ENCODE results near the gene LRRC49.

The LRRC49 gene

GRCh38 chr15:71088155-71088554, 195.5 kb downstream of the LRRC49 start:
- Mint-ChIP-seq H3K27me3 (peaks cover 32% of the 10 kb centered on the region), H3K36me3 (ENCODE audit: low read depth) (no peaks in the 10 kb centered on the region), H3K4me3 (no peak overlapping the region), H3K27ac (no peak overlapping the region), H3K9me3 (no peaks in the 10 kb centered on the region), H3K4me1 (ENCODE audit: low read depth) (no peaks in the 10 kb centered on the region)

DNA sequence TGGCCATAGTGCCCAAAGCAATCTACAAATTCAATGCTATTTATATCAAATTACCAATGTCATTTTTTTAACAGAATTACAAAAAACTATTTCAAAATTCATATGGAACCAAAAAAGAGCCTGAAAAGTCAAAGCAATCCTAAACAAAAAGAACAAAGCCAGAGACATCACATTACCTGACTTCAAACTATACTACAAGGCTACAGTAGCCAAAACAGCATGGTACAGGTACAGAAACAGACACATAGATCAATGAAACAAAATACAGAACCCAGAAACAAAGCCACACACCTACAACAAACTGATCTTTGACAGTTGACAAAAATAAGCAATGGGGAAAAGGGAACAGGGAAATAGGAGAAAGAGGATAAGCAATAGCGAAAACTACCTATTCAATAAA, 196.1 kb downstream of the LRRC49 start:
- peaks cover 30% of the 10 kb centered on the region for H3K27me3 Mint-ChIP-seq
- no peaks in the 10 kb centered on the region for H3K4me1 Mint-ChIP-seq (ENCODE audit: low read depth)
- H3K4me3 Mint-ChIP-seq = no peak overlapping the region
- H3K9me3 Mint-ChIP-seq = no peaks in the 10 kb centered on the region
- H3K36me3 Mint-ChIP-seq (ENCODE audit: low read depth) = no peaks in the 10 kb centered on the region
- H3K27ac Mint-ChIP-seq = no peak overlapping the region

GRCh38 chr15:71089801-71090200, 197.2 kb downstream of the LRRC49 start:
- Mint-ChIP-seq H3K4me3 (no peak overlapping the region), H3K4me1 (ENCODE audit: low read depth) (no peaks in the 10 kb centered on the region), H3K27me3 (peaks cover 24% of the 10 kb centered on the region), H3K9me3 (no peaks in the 10 kb centered on the region), H3K36me3 (ENCODE audit: low read depth) (no peaks in the 10 kb centered on the region), H3K27ac (no peak overlapping the region)

GRCh38 chr15:71091601-71092000, 199.0 kb downstream of the LRRC49 start:
- Mint-ChIP-seq H3K27me3 (peaks cover 18% of the 10 kb centered on the region), H3K4me1 (ENCODE audit: low read depth) (no peaks in the 10 kb centered on the region), H3K36me3 (ENCODE audit: low read depth) (no peaks in the 10 kb centered on the region), H3K27ac (no peak overlapping the region), H3K4me3 (no peak overlapping the region), H3K9me3 (no peaks in the 10 kb centered on the region)

- Mint-ChIP-seq H3K27ac (no peak overlapping the region), H3K4me3 (no peak overlapping the region), H3K4me1 (ENCODE audit: low read depth) (no peaks in the 10 kb centered on the region), H3K27me3 (peaks cover 15% of the 10 kb centered on the region), H3K36me3 (ENCODE audit: low read depth) (no peaks in the 10 kb centered on the region), H3K9me3 (no peaks in the 10 kb centered on the region)
Observed at GRCh38 chr15:71092056-71092600, 199.5 kb downstream of the LRRC49 start.

DNA sequence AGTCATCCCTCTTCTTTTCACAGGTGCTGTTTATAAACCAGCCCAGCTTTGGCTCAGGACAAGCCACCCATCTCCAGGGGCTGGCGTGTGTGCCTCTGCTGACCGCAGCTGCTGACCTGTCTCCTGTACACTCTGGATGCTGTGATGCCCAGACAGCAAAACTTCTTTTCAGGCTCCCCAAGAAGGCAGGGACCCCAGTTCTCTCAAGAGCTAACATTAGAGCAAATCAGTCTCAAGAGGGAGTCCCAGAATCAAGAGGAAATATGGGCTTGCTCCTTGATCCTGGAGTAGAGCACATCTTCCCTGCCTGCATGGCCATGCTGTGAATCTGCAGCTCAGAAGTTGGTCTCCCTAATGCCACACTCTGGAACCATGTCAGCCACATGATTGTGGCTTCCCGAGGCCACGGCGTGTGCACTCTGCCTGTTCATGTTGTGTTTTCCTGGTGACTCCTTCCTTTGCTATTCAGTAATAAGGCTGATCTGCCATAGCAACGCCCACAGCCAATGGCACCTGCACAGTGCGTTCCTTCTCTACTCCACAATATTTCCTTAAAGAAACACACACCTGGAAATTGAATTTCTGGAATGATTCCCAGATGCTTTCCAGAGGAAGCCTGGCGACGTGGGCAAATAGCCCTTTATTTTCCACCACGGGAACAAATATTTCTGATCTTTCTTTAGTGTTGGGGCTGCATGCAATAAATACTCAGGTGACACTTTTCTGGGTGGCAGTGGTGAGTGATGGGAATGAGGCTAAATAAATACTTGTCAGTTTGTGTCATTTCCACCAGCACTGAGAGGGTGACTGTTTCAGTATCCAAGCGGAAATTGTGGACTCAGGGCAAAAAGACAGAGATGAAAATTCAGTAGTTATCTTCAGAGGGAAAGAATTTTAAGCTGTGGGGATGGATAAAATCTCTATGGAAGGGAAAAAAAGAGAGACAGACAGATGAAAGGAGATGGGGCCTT, 200.7 kb downstream of the LRRC49 start:
- H3K27ac Mint-ChIP-seq = no peak overlapping the region
- peaks cover 12% of the 10 kb centered on the region for H3K27me3 Mint-ChIP-seq
- no peaks in the 10 kb centered on the region for H3K36me3 Mint-ChIP-seq (ENCODE audit: low read depth)
- H3K4me1 Mint-ChIP-seq (ENCODE audit: low read depth) = no peaks in the 10 kb centered on the region
- H3K9me3 Mint-ChIP-seq = no peaks in the 10 kb centered on the region
- H3K4me3 Mint-ChIP-seq = no peak overlapping the region

GRCh38 chr15:71094137-71094536, 201.5 kb downstream of the LRRC49 start:
- Mint-ChIP-seq H3K4me1 (ENCODE audit: low read depth) (no peaks in the 10 kb centered on the region), H3K36me3 (ENCODE audit: low read depth) (no peaks in the 10 kb centered on the region), H3K4me3 (no peak overlapping the region), H3K9me3 (no peaks in the 10 kb centered on the region), H3K27me3 (peaks cover 7% of the 10 kb centered on the region), H3K27ac (no peak overlapping the region)

GRCh38 chr15:71096676-71097075, 204.1 kb downstream of the LRRC49 start:
- Mint-ChIP-seq H3K9me3 (no peaks in the 10 kb centered on the region), H3K27me3 (no peaks in the 10 kb centered on the region), H3K36me3 (ENCODE audit: low read depth) (no peaks in the 10 kb centered on the region), H3K4me3 (no peak overlapping the region), H3K27ac (no peak overlapping the region), H3K4me1 (ENCODE audit: low read depth) (no peaks in the 10 kb centered on the region)

GRCh38 chr15:71097890-71098289, 205.3 kb downstream of the LRRC49 start:
- no peaks in the 10 kb centered on the region for H3K9me3 Mint-ChIP-seq
- H3K36me3 Mint-ChIP-seq (ENCODE audit: low read depth) = no peaks in the 10 kb centered on the region
- no peaks in the 10 kb centered on the region for H3K4me1 Mint-ChIP-seq (ENCODE audit: low read depth)
- H3K4me3 Mint-ChIP-seq = no peak overlapping the region
- H3K27me3 Mint-ChIP-seq = no peaks in the 10 kb centered on the region
- H3K27ac Mint-ChIP-seq = no peak overlapping the region

DNA sequence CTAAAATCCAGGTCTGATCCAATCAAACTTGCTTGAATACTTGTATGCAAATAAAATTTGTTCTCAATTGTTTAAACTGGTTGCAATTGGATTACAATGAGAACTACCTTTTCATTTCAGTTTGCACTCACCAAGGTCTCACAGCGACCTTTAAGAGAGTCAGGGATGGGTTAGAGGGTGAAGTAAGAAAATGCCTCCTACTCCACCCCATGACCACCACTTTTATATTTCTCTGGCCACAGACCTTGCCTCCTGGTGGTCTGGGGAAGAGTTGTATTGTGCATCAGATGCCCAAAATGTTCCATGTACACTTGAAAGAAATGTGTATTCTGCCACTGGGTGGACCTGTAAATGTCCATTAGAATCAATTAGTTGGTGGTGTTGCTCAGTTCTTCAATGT, 206.3 kb downstream of the LRRC49 start:
- peaks cover 3% of the 10 kb centered on the region for H3K27me3 Mint-ChIP-seq
- no peaks in the 10 kb centered on the region for H3K9me3 Mint-ChIP-seq
- H3K36me3 Mint-ChIP-seq (ENCODE audit: low read depth) = no peaks in the 10 kb centered on the region
- no peaks in the 10 kb centered on the region for H3K4me1 Mint-ChIP-seq (ENCODE audit: low read depth)
- no peak overlapping the region for H3K27ac Mint-ChIP-seq
- H3K4me3 Mint-ChIP-seq = no peak overlapping the region
